ENCODE measurements around the gene CDKL2.

The CDKL2 gene

DNA sequence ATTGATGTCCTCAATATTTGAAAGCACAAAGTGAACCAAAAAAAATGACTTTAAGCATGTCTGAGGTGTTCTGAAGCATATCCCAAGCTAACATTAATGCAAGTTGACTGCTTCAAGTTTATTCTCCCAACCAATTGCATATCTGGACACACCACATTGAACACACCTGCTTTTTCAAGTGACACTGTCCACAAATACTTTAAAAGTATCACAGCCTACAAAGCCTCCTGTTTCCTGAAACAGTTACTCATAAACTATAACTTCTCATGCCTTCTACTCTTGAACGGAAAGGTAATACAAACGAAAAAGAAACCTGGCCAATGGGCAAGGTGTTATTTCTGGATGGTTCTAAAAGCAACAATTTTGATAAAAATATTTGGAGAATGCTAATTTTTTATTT, 1.1 kb downstream of the CDKL2 start:
- ATAC-seq (replicated peaks) (no peak), DNase-seq (no peak)
- Mint-ChIP-seq H3K4me3 (no peak overlapping the region), H3K27me3 (no peaks in the 10 kb centered on the region), H3K36me3 (no peaks in the 10 kb centered on the region), H3K27ac (no peak overlapping the region), H3K4me1 (peaks cover 6 to 9% of the 10 kb centered on the region in 2 donors), H3K9me3 (no peaks in the 10 kb centered on the region)

- no peaks in the 10 kb centered on the region for H3K36me3 Mint-ChIP-seq
- no peaks in the 10 kb centered on the region for H3K27me3 Mint-ChIP-seq
- H3K27ac Mint-ChIP-seq = no peak overlapping the region
- ATAC-seq (replicated peaks) = no peak
- H3K4me1 Mint-ChIP-seq = no peaks in the 10 kb centered on the region
- no peak overlapping the region for H3K4me3 Mint-ChIP-seq
- DNase-seq = no peak
- no peaks in the 10 kb centered on the region for H3K9me3 Mint-ChIP-seq
Observed at GRCh38 chr4:75623026-75623425, 7.3 kb downstream of the CDKL2 start.

- no peak overlapping the region for H3K4me3 Mint-ChIP-seq
- no peak overlapping the region for H3K27ac Mint-ChIP-seq
- no peaks in the 10 kb centered on the region for H3K4me1 Mint-ChIP-seq
- H3K27me3 Mint-ChIP-seq = no peaks in the 10 kb centered on the region
- no peak for DNase-seq
- H3K36me3 Mint-ChIP-seq = no peaks in the 10 kb centered on the region
- H3K9me3 Mint-ChIP-seq = no peaks in the 10 kb centered on the region
- ATAC-seq (replicated peaks) = no peak
Observed at GRCh38 chr4:75621715-75622114, 8.6 kb downstream of the CDKL2 start.

DNA sequence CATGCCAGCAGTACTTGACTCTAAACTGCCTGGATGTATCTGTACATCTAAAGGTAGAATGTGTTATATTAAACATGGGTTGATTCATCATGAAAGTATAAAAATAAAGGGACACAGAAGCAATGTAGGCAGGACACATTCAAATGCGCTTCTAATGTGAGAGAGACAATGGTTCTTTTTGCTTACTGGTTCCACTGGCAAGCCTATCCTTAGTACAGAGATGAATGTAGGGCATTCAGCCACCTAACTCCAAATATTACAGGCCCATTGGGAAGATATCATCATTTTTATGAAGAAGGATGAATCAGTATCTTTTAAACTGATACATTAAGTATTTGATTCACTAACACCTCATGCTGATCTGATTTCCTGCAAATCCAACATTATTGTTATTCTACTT, 18.0 kb downstream of the CDKL2 start:
- no peaks in the 10 kb centered on the region for H3K27me3 Mint-ChIP-seq
- ATAC-seq (replicated peaks) = no peak
- H3K4me3 Mint-ChIP-seq = no peak overlapping the region
- H3K27ac Mint-ChIP-seq = no peak overlapping the region
- DNase-seq = no peak
- no peaks in the 10 kb centered on the region for H3K9me3 Mint-ChIP-seq
- H3K4me1 Mint-ChIP-seq = no peaks in the 10 kb centered on the region
- H3K36me3 Mint-ChIP-seq = no peaks in the 10 kb centered on the region

- ATAC-seq (replicated peaks) (no peak), DNase-seq (no peak)
- Mint-ChIP-seq H3K4me3 (no peak overlapping the region), H3K27me3 (peaks cover 0 to 4% of the 10 kb centered on the region in 2 donors), H3K27ac (no peak overlapping the region), H3K36me3 (no peaks in the 10 kb centered on the region), H3K9me3 (no peaks in the 10 kb centered on the region), H3K4me1 (no peaks in the 10 kb centered on the region)
Observed at GRCh38 chr4:75605928-75606327, 24.4 kb downstream of the CDKL2 start.

GRCh38 chr4:75599647-75600046, 30.7 kb downstream of the CDKL2 start:
- H3K4me3 Mint-ChIP-seq = no peak overlapping the region
- H3K4me1 Mint-ChIP-seq = no peaks in the 10 kb centered on the region
- DNase-seq (no peak), ATAC-seq (replicated peaks) (no peak)
- H3K9me3 Mint-ChIP-seq = no peaks in the 10 kb centered on the region
- H3K36me3 Mint-ChIP-seq = no peaks in the 10 kb centered on the region
- peaks cover 2 to 5% of the 10 kb centered on the region in 2 donors for H3K27me3 Mint-ChIP-seq
- no peak overlapping the region for H3K27ac Mint-ChIP-seq

- Mint-ChIP-seq H3K27me3 (peaks cover 0 to 5% of the 10 kb centered on the region in 2 donors), H3K4me1 (no peaks in the 10 kb centered on the region), H3K27ac (no peak overlapping the region), H3K9me3 (no peaks in the 10 kb centered on the region), H3K36me3 (no peaks in the 10 kb centered on the region), H3K4me3 (no peak overlapping the region)
- no peak for DNase-seq
- ATAC-seq (replicated peaks) = no peak
Observed at GRCh38 chr4:75598390-75598789, 31.9 kb downstream of the CDKL2 start.

- Mint-ChIP-seq H3K4me1 (no peaks in the 10 kb centered on the region), H3K36me3 (no peaks in the 10 kb centered on the region), H3K27me3 (peaks cover 0 to 5% of the 10 kb centered on the region in 2 donors), H3K27ac (no peak overlapping the region), H3K9me3 (no peaks in the 10 kb centered on the region), H3K4me3 (no peak overlapping the region)
- no peak for DNase-seq
- ATAC-seq (replicated peaks) = no peak
Observed at GRCh38 chr4:75596061-75596460, 34.3 kb downstream of the CDKL2 start.

DNA sequence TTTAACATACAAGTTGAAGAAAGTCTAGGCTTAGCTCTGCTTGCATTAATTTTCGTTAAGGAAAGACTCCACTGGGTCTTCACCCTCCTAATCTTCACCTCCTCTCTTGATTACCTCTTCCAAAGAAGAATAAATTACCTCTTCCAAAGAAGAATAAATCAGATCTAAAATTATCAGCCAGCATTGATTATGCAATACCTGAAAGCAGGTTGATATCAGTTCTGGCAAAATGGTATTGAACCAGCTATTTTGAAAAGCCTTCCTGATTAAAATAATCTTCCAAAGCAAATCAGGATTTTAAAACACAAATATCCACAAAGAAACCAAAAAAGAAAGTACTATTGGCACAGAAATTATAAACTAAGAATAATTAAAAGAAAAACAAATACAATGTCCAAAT, 36.9 kb downstream of the CDKL2 start:
- no peak overlapping the region for H3K27ac Mint-ChIP-seq
- ATAC-seq (replicated peaks) = no peak

GRCh38 chr4:75584067-75584466, 46.3 kb downstream of the CDKL2 start:
- no peak overlapping the region for H3K4me3 Mint-ChIP-seq
- H3K36me3 Mint-ChIP-seq = no peaks in the 10 kb centered on the region
- DNase-seq (no peak), ATAC-seq (replicated peaks) (no peak)
- peaks cover 4 to 9% of the 10 kb centered on the region in 2 donors for H3K9me3 Mint-ChIP-seq
- no peaks in the 10 kb centered on the region for H3K4me1 Mint-ChIP-seq
- H3K27me3 Mint-ChIP-seq = peaks cover 21 to 34% of the 10 kb centered on the region in 2 donors
- H3K27ac Mint-ChIP-seq = no peak overlapping the region

More for the DNA sequence above, 36.9 kb downstream of the CDKL2 start:
- Mint-ChIP-seq H3K27me3 (no peaks in the 10 kb centered on the region), H3K9me3 (no peaks in the 10 kb centered on the region), H3K4me1 (no peaks in the 10 kb centered on the region), H3K36me3 (no peaks in the 10 kb centered on the region), H3K4me3 (no peak overlapping the region)
- DNase-seq = no peak

- no peak for DNase-seq
- ATAC-seq (replicated peaks) = no peak
- no peak overlapping the region for H3K4me3 Mint-ChIP-seq
- no peaks in the 10 kb centered on the region for H3K9me3 Mint-ChIP-seq
- peaks cover 13 to 16% of the 10 kb centered on the region in 2 donors for H3K27me3 Mint-ChIP-seq
- no peaks in the 10 kb centered on the region for H3K36me3 Mint-ChIP-seq
- H3K27ac Mint-ChIP-seq = no peak overlapping the region
- peaks cover 0 to 4% of the 10 kb centered on the region in 2 donors for H3K4me1 Mint-ChIP-seq
Observed at GRCh38 chr4:75567725-75568124, 62.6 kb downstream of the CDKL2 start.

- H3K4me3 Mint-ChIP-seq = no peak overlapping the region
- no peak for DNase-seq
- H3K4me1 Mint-ChIP-seq = peaks cover 0 to 4% of the 10 kb centered on the region in 2 donors
- H3K9me3 Mint-ChIP-seq = peaks cover 0 to under 1% of the 10 kb centered on the region in 2 donors
- H3K36me3 Mint-ChIP-seq = no peaks in the 10 kb centered on the region
- H3K27ac Mint-ChIP-seq = no peak overlapping the region
- no peak for ATAC-seq (replicated peaks)
- H3K27me3 Mint-ChIP-seq = peaks cover 14 to 18% of the 10 kb centered on the region in 2 donors
Observed at GRCh38 chr4:75566911-75567310, 63.4 kb downstream of the CDKL2 start.

- no peak for ATAC-seq (replicated peaks)
- Mint-ChIP-seq H3K9me3 (peaks cover 0 to 2% of the 10 kb centered on the region in 2 donors), H3K4me1 (peaks cover 0 to 6% of the 10 kb centered on the region in 2 donors), H3K27ac (no peak overlapping the region), H3K4me3 (no peak overlapping the region), H3K27me3 (peaks cover 17 to 18% of the 10 kb centered on the region in 2 donors), H3K36me3 (no peaks in the 10 kb centered on the region)
- no peak for DNase-seq
Observed at GRCh38 chr4:75565481-75565880, 64.8 kb downstream of the CDKL2 start.

DNA sequence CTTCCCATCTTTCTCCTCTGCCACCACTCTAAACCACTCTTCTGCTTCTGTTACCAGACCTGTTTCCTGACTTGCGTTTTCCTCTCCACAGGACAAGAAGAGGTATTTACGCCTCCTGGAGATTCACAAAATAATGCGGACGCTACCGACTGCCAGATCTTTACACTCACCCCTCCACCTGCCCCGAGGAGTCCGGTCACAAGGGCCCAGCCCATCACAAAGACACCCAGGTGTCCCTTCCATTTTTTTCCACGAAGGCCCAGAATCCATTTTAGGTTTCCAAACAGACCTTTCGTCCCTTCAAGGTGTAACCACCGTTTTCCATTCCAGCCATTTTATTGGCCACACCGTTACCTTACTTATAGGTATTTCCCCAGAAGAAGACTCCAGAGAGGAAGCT, 66.3 kb downstream of the CDKL2 start:
- H3K4me1 Mint-ChIP-seq = peaks cover 0 to 6% of the 10 kb centered on the region in 2 donors
- peaks cover 18 to 23% of the 10 kb centered on the region in 2 donors for H3K27me3 Mint-ChIP-seq
- no peak overlapping the region for H3K27ac Mint-ChIP-seq
- no peak overlapping the region for H3K4me3 Mint-ChIP-seq
- DNase-seq (no peak), ATAC-seq (replicated peaks) (no peak)
- H3K9me3 Mint-ChIP-seq = peaks cover 0 to 2% of the 10 kb centered on the region in 2 donors
- no peaks in the 10 kb centered on the region for H3K36me3 Mint-ChIP-seq

- no peak for DNase-seq
- Mint-ChIP-seq H3K4me1 (peaks cover 0 to 3% of the 10 kb centered on the region in 2 donors), H3K4me3 (no peak overlapping the region), H3K27ac (no peak overlapping the region), H3K27me3 (peaks cover 24 to 30% of the 10 kb centered on the region in 2 donors), H3K36me3 (no peaks in the 10 kb centered on the region), H3K9me3 (peaks cover 0 to 2% of the 10 kb centered on the region in 2 donors)
- no peak for ATAC-seq (replicated peaks)
Observed at GRCh38 chr4:75561789-75562188, 68.5 kb downstream of the CDKL2 start.

- ATAC-seq (replicated peaks) = no peak
- no peak overlapping the region for H3K4me3 Mint-ChIP-seq
- H3K27me3 Mint-ChIP-seq = peaks cover 18 to 20% of the 10 kb centered on the region in 2 donors
- H3K27ac Mint-ChIP-seq = no peak overlapping the region
- no peaks in the 10 kb centered on the region for H3K36me3 Mint-ChIP-seq
- peaks cover 0 to 2% of the 10 kb centered on the region in 2 donors for H3K9me3 Mint-ChIP-seq
- H3K4me1 Mint-ChIP-seq = peaks cover 0 to 3% of the 10 kb centered on the region in 2 donors
- DNase-seq = no peak
Observed at GRCh38 chr4:75557696-75558095, 72.6 kb downstream of the CDKL2 start.

Measured in stimulated activated naive B cell treated with anti-CD40 and anti-IgM and Interleukin-4, amounts not matched to agents 10 μg/mL and 1 μg/mL and 100 μg/mL, for 72 hours (primary cell).